M059J (cell line): Measurements from ENCODE around the gene SLC22A1. TPM values are rescaled to one million over a fixed set of nuclear protein-coding genes. Genes with fewer than 3 reads are reported as not detected.
A peak's percentile ranks its signal among the peaks of the same experiment; 100 is the strongest.
"Not testable (repeated sequence)": the region's sequence is repeated elsewhere in the genome, so short reads cannot be mapped to it uniquely, and the experiment has no call there.

Source experiments
- DNase-seq: peaks from one replicate; pipeline ENCODE4 v3.0.0-alpha.2; 2012; ENCODE audit warnings: low read depth
- total RNA-seq: library from RNA; depleted of rRNA; stranded (reverse); fragments of >200 nt; shearing (Covaris generic); gene quantifications from 2 replicates; pipeline ENCODE4 v1.2.3, GENCODE V29; 2014

SLC22A1 gene
- total RNA-seq, 1 experiment from 2014 or later, result not detected

GRCh38 chr6:160122744-160123143 lies 1.1 kb downstream of the SLC22A1 start:
- DNase-seq, result no peak

- DNase-seq, result no peak
Measured at GRCh38 chr6:160124007-160124406, 2.4 kb downstream of the SLC22A1 start.

- DNase-seq, result no peak
Measured at GRCh38 chr6:160124605-160125004, 3.0 kb downstream of the SLC22A1 start.

GRCh38 chr6:160125105-160125504 lies 3.5 kb downstream of the SLC22A1 start:
- DNase-seq, result not testable (repeated sequence)

GRCh38 chr6:160127270-160128124 lies 5.9 kb downstream of the SLC22A1 start:
- DNase-seq, result no peak

- no peak for DNase-seq
Measured at GRCh38 chr6:160128125-160128683, 6.6 kb downstream of the SLC22A1 start.

GRCh38 chr6:160128879-160129516 lies 7.4 kb downstream of the SLC22A1 start:
- DNase-seq, result no peak

GRCh38 chr6:160129881-160130615 lies 8.4 kb downstream of the SLC22A1 start:
- DNase-seq, result no peak

GRCh38 chr6:160130729-160131484 lies 9.3 kb downstream of the SLC22A1 start:
- DNase-seq, result no peak

GRCh38 chr6:160131636-160132296 lies 10.2 kb downstream of the SLC22A1 start:
- no peak for DNase-seq

GRCh38 chr6:160132297-160132637 lies 10.7 kb downstream of the SLC22A1 start:
- DNase-seq, result no peak

GRCh38 chr6:160132776-160133338 lies 11.2 kb downstream of the SLC22A1 start:
- peak; percentile 31 for DNase-seq

- no peak for DNase-seq
Measured at GRCh38 chr6:160133441-160134336, 12.1 kb downstream of the SLC22A1 start.

- DNase-seq, result not testable (repeated sequence)
Measured at GRCh38 chr6:160134337-160134751, 12.7 kb downstream of the SLC22A1 start.

GRCh38 chr6:160134779-160135547 lies 13.3 kb downstream of the SLC22A1 start:
- no peak for DNase-seq

GRCh38 chr6:160135907-160136655 lies 14.5 kb downstream of the SLC22A1 start:
- no peak for DNase-seq

GRCh38 chr6:160137130-160137988 lies 15.7 kb downstream of the SLC22A1 start:
- DNase-seq, result no peak
